Nephron progenitor cell (in vitro differentiated cells): ENCODE measurements around the gene TNKS1BP1.

Experiments
- DNase-seq: peaks from one replicate; pipeline ENCODE4 v3.0.0; 2021
- H3K27ac Mint-ChIP-seq: 2 replicates; pipeline ENCODE4 v1.8.0; 2021; ENCODE audit warnings: mild to moderate bottlenecking, moderate library complexity, mixed read lengths
- H3K27me3 Mint-ChIP-seq: 2 replicates; pipeline ENCODE4 v1.8.0; 2021; ENCODE audit warnings: mild to moderate bottlenecking, low read depth, mixed read lengths; ENCODE audit not compliant: poor library complexity
- H3K36me3 Mint-ChIP-seq: 2 replicates; pipeline ENCODE4 v1.8.0; 2021; ENCODE audit warnings: low read depth, mixed read lengths
- H3K4me1 Mint-ChIP-seq: 2 replicates; pipeline ENCODE4 v1.8.0; 2021; ENCODE audit warnings: mixed read lengths
- H3K4me3 Mint-ChIP-seq: 2 replicates; pipeline ENCODE4 v1.8.0; 2021; ENCODE audit warnings: mild to moderate bottlenecking, moderate library complexity, mixed read lengths
- H3K9me3 Mint-ChIP-seq: 2 replicates; pipeline ENCODE4 v1.8.0; 2021; ENCODE audit warnings: mild to moderate bottlenecking, moderate library complexity, mixed read lengths
- TF ChIP-seq, protein P1 (sequence below): fragments of 200-600 bp; sonication (generic); IDR thresholded peaks from 2 replicates; pipeline ENCODE4 v1.5.0; 2021; ENCODE audit warnings: antibody characterized with exemption

The TNKS1BP1 gene

DNA sequence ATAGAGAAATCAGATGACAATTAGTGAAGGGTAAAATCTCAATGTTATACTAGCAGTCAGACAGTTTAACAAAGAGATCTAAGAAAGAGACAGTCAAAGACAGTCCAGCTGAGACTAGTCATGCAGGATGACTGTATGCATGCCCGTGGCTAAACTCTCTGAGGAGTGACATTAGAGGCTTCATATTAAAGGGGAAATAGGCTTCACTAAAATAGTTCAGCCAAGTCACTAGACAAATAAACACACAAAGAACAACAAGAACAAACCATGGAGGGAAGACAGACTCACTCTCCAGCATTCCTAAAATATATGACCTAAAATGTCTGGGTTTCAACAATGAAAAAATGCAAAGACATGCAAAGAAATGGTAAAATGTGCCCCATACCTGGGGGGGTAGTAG is 69.1 kb downstream of the TNKS1BP1 start:
- peaks cover 30% of the 10 kb centered on the region for H3K9me3 Mint-ChIP-seq
- H3K4me1 Mint-ChIP-seq = peaks cover 16% of the 10 kb centered on the region
- no peak overlapping the region for H3K4me3 Mint-ChIP-seq
- peaks cover 8% of the 10 kb centered on the region for H3K36me3 Mint-ChIP-seq
- DNase-seq = no peak
- no peak overlapping the region for H3K27ac Mint-ChIP-seq
- TF ChIP-seq, protein P1, sequence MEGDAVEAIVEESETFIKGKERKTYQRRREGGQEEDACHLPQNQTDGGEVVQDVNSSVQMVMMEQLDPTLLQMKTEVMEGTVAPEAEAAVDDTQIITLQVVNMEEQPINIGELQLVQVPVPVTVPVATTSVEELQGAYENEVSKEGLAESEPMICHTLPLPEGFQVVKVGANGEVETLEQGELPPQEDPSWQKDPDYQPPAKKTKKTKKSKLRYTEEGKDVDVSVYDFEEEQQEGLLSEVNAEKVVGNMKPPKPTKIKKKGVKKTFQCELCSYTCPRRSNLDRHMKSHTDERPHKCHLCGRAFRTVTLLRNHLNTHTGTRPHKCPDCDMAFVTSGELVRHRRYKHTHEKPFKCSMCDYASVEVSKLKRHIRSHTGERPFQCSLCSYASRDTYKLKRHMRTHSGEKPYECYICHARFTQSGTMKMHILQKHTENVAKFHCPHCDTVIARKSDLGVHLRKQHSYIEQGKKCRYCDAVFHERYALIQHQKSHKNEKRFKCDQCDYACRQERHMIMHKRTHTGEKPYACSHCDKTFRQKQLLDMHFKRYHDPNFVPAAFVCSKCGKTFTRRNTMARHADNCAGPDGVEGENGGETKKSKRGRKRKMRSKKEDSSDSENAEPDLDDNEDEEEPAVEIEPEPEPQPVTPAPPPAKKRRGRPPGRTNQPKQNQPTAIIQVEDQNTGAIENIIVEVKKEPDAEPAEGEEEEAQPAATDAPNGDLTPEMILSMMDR = no peak
- peaks cover 4% of the 10 kb centered on the region for H3K27me3 Mint-ChIP-seq

- H3K9me3 Mint-ChIP-seq = peaks cover 30% of the 10 kb centered on the region
- TF ChIP-seq, protein P1 = no peak
- peaks cover 8% of the 10 kb centered on the region for H3K36me3 Mint-ChIP-seq
- no peak overlapping the region for H3K27ac Mint-ChIP-seq
- no peak overlapping the region for H3K4me3 Mint-ChIP-seq
- peaks cover 4% of the 10 kb centered on the region for H3K27me3 Mint-ChIP-seq
- peaks cover 16% of the 10 kb centered on the region for H3K4me1 Mint-ChIP-seq
- no peak for DNase-seq
These were observed 70.1 kb downstream of the TNKS1BP1 start for GRCh38 chr11:57254631-57255030.

DNA sequence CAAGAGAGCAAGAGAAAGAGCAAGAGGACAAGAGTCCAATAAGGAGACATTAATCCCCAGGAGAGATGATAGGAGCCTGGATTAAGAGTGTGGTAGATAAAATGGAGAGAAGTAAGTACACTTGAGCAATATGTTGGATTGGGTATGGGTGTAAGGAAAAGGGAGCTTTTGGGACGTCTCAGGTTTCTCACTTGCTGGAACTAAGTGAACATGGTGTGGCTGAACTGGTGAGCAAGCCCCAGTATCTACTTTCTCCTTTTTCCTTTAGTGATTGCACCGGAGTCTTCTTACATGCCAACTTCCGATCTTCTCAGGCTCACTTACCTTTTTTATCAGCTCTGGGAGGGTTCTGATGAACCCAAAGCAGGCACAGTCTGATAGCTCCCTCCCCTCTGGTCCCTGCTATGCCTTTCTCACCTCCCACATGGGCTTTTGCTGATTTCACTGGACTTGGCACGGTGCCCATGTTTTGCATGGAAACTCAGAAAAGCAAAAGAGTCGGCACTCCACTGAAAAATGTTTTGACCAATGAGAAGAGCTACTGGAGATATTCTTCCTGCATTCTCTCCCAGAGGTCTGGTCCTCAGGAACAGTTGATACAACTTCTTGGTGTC is 73.2 kb downstream of the TNKS1BP1 start:
- TF ChIP-seq, protein P1 = no peak
- no peak overlapping the region for H3K4me3 Mint-ChIP-seq
- DNase-seq = no peak
- no peak overlapping the region for H3K27ac Mint-ChIP-seq
- H3K27me3 Mint-ChIP-seq = peaks cover 4% of the 10 kb centered on the region
- peaks cover 16% of the 10 kb centered on the region for H3K4me1 Mint-ChIP-seq
- H3K9me3 Mint-ChIP-seq = peaks cover 11% of the 10 kb centered on the region
- peaks cover 8% of the 10 kb centered on the region for H3K36me3 Mint-ChIP-seq

DNA sequence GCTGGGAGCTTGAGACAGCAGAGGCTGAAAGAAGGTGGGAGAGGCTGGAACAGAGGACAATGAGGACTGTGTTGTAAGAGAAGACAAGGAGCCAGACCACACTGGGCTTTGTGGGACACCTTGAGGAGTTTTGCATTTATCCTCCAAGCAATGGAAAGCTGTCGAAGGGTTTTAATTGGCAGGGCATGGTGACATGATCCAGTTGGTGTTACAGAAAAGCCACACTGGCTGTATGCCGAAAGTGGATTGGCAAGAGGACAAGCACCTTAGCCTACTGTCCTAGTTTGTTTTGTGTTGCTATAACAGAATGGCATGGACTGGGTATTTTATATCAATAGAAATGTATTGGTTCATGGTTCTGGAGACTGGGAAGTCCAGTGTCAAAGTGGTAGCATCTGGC is 73.7 kb downstream of the TNKS1BP1 start:
- Mint-ChIP-seq H3K4me1 (peaks cover 16% of the 10 kb centered on the region), H3K36me3 (peaks cover 6% of the 10 kb centered on the region), H3K27me3 (peaks cover 4% of the 10 kb centered on the region), H3K9me3 (peaks cover 7% of the 10 kb centered on the region), H3K4me3 (no peak overlapping the region), H3K27ac (peak overlapping the region; percentile 12)
- no peak for DNase-seq
- TF ChIP-seq, protein P1 = no peak
